Caco-2 (cell line): ENCODE measurements around the gene TCF20. TPM values are rescaled to one million over a fixed set of nuclear protein-coding genes. Genes with fewer than 3 reads are reported as not detected.

Source experiments
- BruUV-seq: library from RNA; stranded (reverse); fragments of 400-500 nt; replicated peaks from 2 replicates; lab custom pipeline; 2021; lab: Mats Ljungman, UMichigan
- CTCF ChIA-PET: fragments of 300-600 bp; sonication (Branson Sonifier 250); formaldehyde crosslinking; loops from one replicate; lab custom pipeline; 2022; ENCODE audit warnings: antibody characterized with exemption; lab: Charles Lee
- POLR2A ChIA-PET: fragments of 300-600 bp; sonication (Branson Sonifier 250); formaldehyde crosslinking; loops from one replicate; lab custom pipeline; 2022; ENCODE audit warnings: antibody characterized with exemption; lab: Charles Lee
- DNase-seq, 2 experiments: peaks; one replicate each; pipeline versions ENCODE4 v3.0.0 to v3.0.0-alpha.2; 2020 to 2022
- H3K27me3 ChIP-seq: replicated peaks from 2 replicates; pipeline ENCODE4 v1.6.0; 2011; ENCODE audit warnings: low read length; ENCODE audit not compliant: control insufficient read depth, insufficient read depth
- H3K36me3 ChIP-seq: 2 replicates; pipeline ENCODE4 v1.5.1; 2011; ENCODE audit warnings: low read length; ENCODE audit not compliant: control insufficient read depth, insufficient read depth
- H3K4me1 ChIP-seq: fragments of 250-450 bp; sonication (Bioruptor Pico); 2 replicates; pipeline ENCODE4 v1.5.1; 2020; ENCODE audit warnings: mild to moderate bottlenecking
- H3K4me3 ChIP-seq: 2 replicates; pipeline ENCODE4 v1.5.1; 2011; ENCODE audit warnings: low read depth, mild to moderate bottlenecking, control low read depth, low read length
- H3K9me3 ChIP-seq: fragments of 250-450 bp; sonication (Bioruptor Pico); 2 replicates; pipeline ENCODE4 v1.5.1; 2020; ENCODE audit warnings: mild to moderate bottlenecking, moderate library complexity
- H3K27ac Mint-ChIP-seq: one replicate; pipeline ENCODE4 v1.8.0; 2022; ENCODE audit warnings: mixed read lengths; ENCODE audit not compliant: unreplicated experiment
- H3K27me3 Mint-ChIP-seq: one replicate; pipeline ENCODE4 v1.8.0; 2022; ENCODE audit warnings: mixed read lengths; ENCODE audit not compliant: insufficient read depth, unreplicated experiment
- H3K36me3 Mint-ChIP-seq: one replicate; pipeline ENCODE4 v1.8.0; 2022; ENCODE audit warnings: mild to moderate bottlenecking, mixed read lengths; ENCODE audit not compliant: insufficient read depth, unreplicated experiment
- H3K4me1 Mint-ChIP-seq: one replicate; pipeline ENCODE4 v1.8.0; 2022; ENCODE audit warnings: low read depth, mixed read lengths; ENCODE audit not compliant: unreplicated experiment
- H3K4me3 Mint-ChIP-seq: one replicate; pipeline ENCODE4 v1.8.0; 2022; ENCODE audit warnings: mild to moderate bottlenecking, moderate library complexity, mixed read lengths; ENCODE audit not compliant: unreplicated experiment
- H3K9me3 Mint-ChIP-seq: one replicate; pipeline ENCODE4 v1.8.0; 2022; ENCODE audit warnings: mixed read lengths; ENCODE audit not compliant: unreplicated experiment
- intact Hi-C: fragments of 100-400 bp; cut with micrococcal nuclease; formaldehyde crosslinking; loops from one replicate; pipeline ENCODE4 v1.10.0; 2022; ENCODE audit not compliant: unreplicated experiment
- total RNA-seq: library from RNA; stranded (reverse); gene quantifications from 2 replicates; pipeline ENCODE4 v1.2.3, GENCODE V29; 2022
- TF ChIP-seq, protein P1 (sequence below), 2 experiments: fragments of 200-600 bp in 1 of 2; IDR thresholded peaks; 1 replicate in 1 of 2; 2 replicates in 1 of 2; pipeline versions ENCODE4 v1.5.1 to v1.8.0; 2011 to 2022; ENCODE audit warnings: antibody characterized with exemption in 1 of 2, control low read depth in 1 of 2, inconsistent platforms in 1 of 2, low read depth in 1 of 2, low read length in 1 of 2, mild to moderate bottlenecking in 1 of 2, moderate library complexity in 1 of 2; ENCODE audit not compliant: insufficient read depth in 1 of 2, severe bottlenecking in 1 of 2, unreplicated experiment in 1 of 2

The TCF20 gene
- total RNA-seq, 1 experiment from 2014 or later: 82.7 TPM

DNA sequence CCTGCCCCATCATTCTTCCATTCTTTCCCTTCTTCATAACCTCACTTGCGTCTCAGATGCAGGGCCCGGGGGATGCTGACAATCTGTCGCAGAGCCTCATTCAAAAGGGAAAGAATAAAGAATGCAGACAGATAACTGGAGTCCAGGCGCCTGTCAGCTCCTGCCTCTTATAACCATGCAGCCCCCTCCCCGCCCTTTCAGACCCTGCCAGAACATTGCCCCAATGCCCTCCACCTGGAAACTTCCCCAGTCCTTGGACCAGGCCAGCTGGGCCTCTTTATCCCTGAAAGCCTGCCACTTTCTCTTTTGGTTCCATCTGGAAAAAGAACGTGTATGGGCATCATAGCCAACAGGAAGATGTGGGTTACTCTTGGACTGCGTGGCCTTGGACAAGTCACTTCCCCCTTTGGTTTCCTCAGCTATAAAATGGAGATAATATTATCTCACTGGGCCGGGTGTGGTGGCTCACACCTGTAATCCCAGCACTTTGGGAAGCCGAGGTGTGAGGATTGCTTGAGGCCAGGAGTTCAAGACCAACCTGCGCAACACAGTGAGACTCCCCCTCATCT lies 2.1 kb upstream of the TCF20 start:
- H3K4me1 Mint-ChIP-seq: peaks cover 13% of the 10 kb centered on the region
- BruUV-seq: no TSS peak
- DNase-seq: no peak
- no peak overlapping the region for H3K4me3 Mint-ChIP-seq
- no peaks in the 10 kb centered on the region for H3K27me3 Mint-ChIP-seq
- ChIA-PET CTCF (no interaction called here), POLR2A (no interaction called here)
- H3K36me3 ChIP-seq: no peaks in the 10 kb centered on the region
- H3K36me3 Mint-ChIP-seq: peaks cover 36% of the 10 kb centered on the region
- no peaks in the 10 kb centered on the region for H3K9me3 ChIP-seq
- TF ChIP-seq, protein P1, sequence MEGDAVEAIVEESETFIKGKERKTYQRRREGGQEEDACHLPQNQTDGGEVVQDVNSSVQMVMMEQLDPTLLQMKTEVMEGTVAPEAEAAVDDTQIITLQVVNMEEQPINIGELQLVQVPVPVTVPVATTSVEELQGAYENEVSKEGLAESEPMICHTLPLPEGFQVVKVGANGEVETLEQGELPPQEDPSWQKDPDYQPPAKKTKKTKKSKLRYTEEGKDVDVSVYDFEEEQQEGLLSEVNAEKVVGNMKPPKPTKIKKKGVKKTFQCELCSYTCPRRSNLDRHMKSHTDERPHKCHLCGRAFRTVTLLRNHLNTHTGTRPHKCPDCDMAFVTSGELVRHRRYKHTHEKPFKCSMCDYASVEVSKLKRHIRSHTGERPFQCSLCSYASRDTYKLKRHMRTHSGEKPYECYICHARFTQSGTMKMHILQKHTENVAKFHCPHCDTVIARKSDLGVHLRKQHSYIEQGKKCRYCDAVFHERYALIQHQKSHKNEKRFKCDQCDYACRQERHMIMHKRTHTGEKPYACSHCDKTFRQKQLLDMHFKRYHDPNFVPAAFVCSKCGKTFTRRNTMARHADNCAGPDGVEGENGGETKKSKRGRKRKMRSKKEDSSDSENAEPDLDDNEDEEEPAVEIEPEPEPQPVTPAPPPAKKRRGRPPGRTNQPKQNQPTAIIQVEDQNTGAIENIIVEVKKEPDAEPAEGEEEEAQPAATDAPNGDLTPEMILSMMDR (IDR thresholded peaks at IDR 0.05; ENCODE audit: insufficient read depth in 1 of 2, low read depth in 1 of 2, low read length in 1 of 2, severe bottlenecking in 1 of 2, unreplicated experiment in 1 of 2): no peak
- H3K4me1 ChIP-seq: peaks cover 13% of the 10 kb centered on the region
- H3K27me3 ChIP-seq: no peaks in the 10 kb centered on the region
- H3K27ac Mint-ChIP-seq: peak overlapping the region; percentile 57
- intact Hi-C loops: no loop called here
- H3K4me3 ChIP-seq: no peak overlapping the region
- no peaks in the 10 kb centered on the region for H3K9me3 Mint-ChIP-seq

DNA sequence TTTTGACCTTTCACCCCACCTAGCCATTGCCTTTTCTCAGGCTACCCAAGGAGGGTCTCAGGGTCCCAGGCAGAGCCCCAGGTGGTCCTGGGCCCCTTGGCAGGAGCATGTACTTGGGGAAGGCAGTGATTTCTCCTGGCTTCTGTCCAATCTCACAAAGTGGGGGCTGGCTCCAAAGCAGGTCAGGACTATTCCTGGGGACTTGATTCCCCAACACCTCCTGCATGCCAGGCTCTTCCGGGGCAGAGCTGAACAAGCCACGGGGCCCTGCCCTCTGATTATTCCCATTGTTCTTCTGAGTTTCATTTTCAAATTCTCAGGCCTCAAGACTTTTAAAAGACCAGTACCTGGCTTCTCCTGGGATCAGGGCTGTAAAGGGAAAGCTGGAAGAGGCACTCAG lies 1.5 kb upstream of the TCF20 start:
- H3K4me1 ChIP-seq: peaks cover 13% of the 10 kb centered on the region
- H3K27me3 Mint-ChIP-seq: no peaks in the 10 kb centered on the region
- no peaks in the 10 kb centered on the region for H3K9me3 Mint-ChIP-seq
- no peak overlapping the region for H3K4me3 ChIP-seq
- intact Hi-C loops: no loop called here
- H3K36me3 Mint-ChIP-seq: peaks cover 42% of the 10 kb centered on the region
- POLR2A ChIA-PET: no interaction called here
- H3K36me3 ChIP-seq: no peaks in the 10 kb centered on the region
- H3K27me3 ChIP-seq: no peaks in the 10 kb centered on the region
- H3K4me3 Mint-ChIP-seq: no peak overlapping the region
- CTCF ChIA-PET: interaction anchor here (0.6 kb wide), 1 partner anchor 282 kb away, joined by 5 read pairs; no protein-coding TSS in a partner anchor
- peak overlapping the region; percentile 57 for H3K27ac Mint-ChIP-seq
- H3K9me3 ChIP-seq: no peaks in the 10 kb centered on the region
- peaks cover 13% of the 10 kb centered on the region for H3K4me1 Mint-ChIP-seq
- TF ChIP-seq, protein P1 (IDR thresholded peaks at IDR 0.05; ENCODE audit: insufficient read depth in 1 of 2, low read depth in 1 of 2, low read length in 1 of 2, severe bottlenecking in 1 of 2, unreplicated experiment in 1 of 2): no peak
- no peak for DNase-seq
- BruUV-seq: no TSS peak

DNA sequence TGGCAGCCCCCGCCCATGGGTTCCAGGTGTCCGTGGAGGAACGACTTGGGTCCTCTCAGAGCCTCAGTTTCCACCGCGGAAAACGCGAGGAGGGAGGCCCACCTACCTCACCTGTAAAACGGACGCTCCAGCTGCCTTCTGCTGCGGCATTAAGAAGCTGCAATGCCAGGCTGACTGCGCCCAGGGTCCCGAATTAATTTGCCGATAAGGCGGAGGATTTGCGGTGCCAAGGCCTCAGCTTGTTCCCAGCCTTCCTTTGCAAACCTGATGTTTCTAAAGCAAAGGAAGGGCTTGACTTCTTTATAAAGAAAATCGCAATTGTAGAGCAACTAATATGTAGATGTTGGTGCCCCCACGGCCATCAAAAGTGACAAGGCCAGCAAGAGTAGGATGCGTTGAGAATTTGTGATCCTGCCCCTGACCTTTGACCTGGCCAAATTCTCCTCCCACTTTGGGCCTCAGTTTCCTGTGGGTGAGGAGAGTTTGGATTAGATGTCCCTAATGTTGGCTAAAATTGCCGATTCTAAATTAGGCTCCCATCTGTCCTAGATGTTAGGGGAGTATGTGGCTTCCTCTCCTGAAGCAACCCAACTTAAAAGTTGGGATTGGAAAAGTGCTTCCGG lies 849 bp upstream of the TCF20 start:
- CTCF ChIA-PET: interaction anchor here (0.6 kb wide), 1 partner anchor 281 kb away, joined by 5 read pairs; no protein-coding TSS in a partner anchor
- H3K36me3 Mint-ChIP-seq: peaks cover 48% of the 10 kb centered on the region
- no peak overlapping the region for H3K27ac Mint-ChIP-seq
- no peaks in the 10 kb centered on the region for H3K9me3 ChIP-seq
- POLR2A ChIA-PET: interaction anchor here (1.1 kb wide), 1 partner anchor 98 kb away, joined by 4 read pairs; no protein-coding TSS in a partner anchor
- H3K4me3 Mint-ChIP-seq: peak overlapping the region; percentile 95
- BruUV-seq: TSS peak; percentile 43
- H3K9me3 Mint-ChIP-seq: no peaks in the 10 kb centered on the region
- no peaks in the 10 kb centered on the region for H3K36me3 ChIP-seq
- peaks cover 13% of the 10 kb centered on the region for H3K4me1 ChIP-seq
- no peaks in the 10 kb centered on the region for H3K27me3 ChIP-seq
- no peaks in the 10 kb centered on the region for H3K27me3 Mint-ChIP-seq
- peak overlapping the region; percentile 50 for H3K4me3 ChIP-seq
- peaks cover 13% of the 10 kb centered on the region for H3K4me1 Mint-ChIP-seq
- TF ChIP-seq, protein P1 (IDR thresholded peaks at IDR 0.05; ENCODE audit: insufficient read depth in 1 of 2, low read depth in 1 of 2, low read length in 1 of 2, severe bottlenecking in 1 of 2, unreplicated experiment in 1 of 2): no peak
- no peak for DNase-seq
- intact Hi-C loops: no loop called here
